Measurements from ENCODE around the gene TBXAS1. TPM values are rescaled to one million over a fixed set of nuclear protein-coding genes. Genes with fewer than 3 reads are reported as not detected.

The TBXAS1 gene
- total and polyA plus RNA-seq, 2 of the 8 experiments (the other 6 are each of a cell fraction or from before 2014, with no cell fraction given) = 0.86 to 2.1 TPM

GRCh38 chr7:139840776-139841175 lies 11.7 kb downstream of the TBXAS1 start:
- no peak overlapping the region for H4K8ac ChIP-seq (ENCODE audit: extremely low read depth, insufficient read depth, low read length)
- DNase-seq (ENCODE audit: low read depth in 1 of 2, low spot score in 2 of 2) (no peak), FAIRE-seq (no peak)
- no peak overlapping the region for H2BK12ac ChIP-seq (ENCODE audit: low read depth, low read length)
- H3K36me3 ChIP-seq (ENCODE audit: control insufficient read depth in 2 of 4, insufficient read depth in 4 of 4, low read length in 3 of 4) = no peaks in the 10 kb centered on the region
- H2BK20ac ChIP-seq (ENCODE audit: low read length) = no peak overlapping the region
- no peak overlapping the region for H3K14ac ChIP-seq (ENCODE audit: insufficient read length)
- H2BK120ac ChIP-seq (replicated peaks; ENCODE audit: low read depth, low read length) = no peak overlapping the region
- 90% methylated on average over 11 of the region's 13 CpGs; no CpG with 5 or more reads in 1 of the 2 experiments for WGBS, 2 experiments (ENCODE audit: extremely low coverage in 1 of 2, insufficient coverage in 1 of 2, insufficient read length in 1 of 2, insufficient replicate concordance in 2 of 2, low coverage in 1 of 2, low lambda C conversion rate in 2 of 2, missing lambda C conversion rate in 1 of 2)
- no peak overlapping the region for H3K18ac ChIP-seq (ENCODE audit: extremely low read depth, low read length)
- no peaks in the 10 kb centered on the region for H3K27me3 ChIP-seq (replicated peaks in 1 of 4; ENCODE audit: control insufficient read depth in 3 of 4, extremely low read depth in 1 of 4, insufficient read depth in 3 of 4, low read length in 3 of 4)
- H3K4me2 ChIP-seq (ENCODE audit: insufficient read depth in 1 of 2, low read depth in 2 of 2, low read length in 2 of 2) = no peak overlapping the region
- H3K27ac ChIP-seq (ENCODE audit: low read depth, low read length) = no peak overlapping the region
- ChIA-PET CTCF (ENCODE audit: partially characterized antibody) (interaction anchor here (0.6 to 2.0 kb wide), 5 partner anchors 10 to 267 kb away, joined by 3 to 6 read pairs (median 3); no protein-coding TSS in a partner anchor), POLR2A (ENCODE audit: partially characterized antibody) (interaction anchor here (1.1 kb wide), 1 partner anchor 11 kb away, joined by 3 read pairs; no protein-coding TSS in a partner anchor)
- H4K20me1 ChIP-seq (replicated peaks in 1 of 2; ENCODE audit: control insufficient read depth in 1 of 2, insufficient read depth in 2 of 2, low read length in 2 of 2) = no peaks in the 10 kb centered on the region
- H3K56ac ChIP-seq (replicated peaks; ENCODE audit: insufficient read length, low read depth, low read length) = no peak overlapping the region
- no peak overlapping the region for H2BK15ac ChIP-seq (ENCODE audit: low read length)
- H3K4me1 ChIP-seq (replicated peaks in 1 of 4; ENCODE audit: control insufficient read depth in 3 of 4, insufficient read depth in 4 of 4, low read length in 3 of 4) = no peaks in the 10 kb centered on the region
- H3K23me2 ChIP-seq (ENCODE audit: low read depth, low read length) = no peaks in the 10 kb centered on the region
- no peak overlapping the region for H3K9ac ChIP-seq (replicated peaks in 1 of 4; ENCODE audit: extremely low read depth in 1 of 4, low read depth in 3 of 4, low read length in 3 of 4)
- H4K5ac ChIP-seq (ENCODE audit: insufficient read length, low read depth, low read length) = no peak overlapping the region
- H3K4me3 ChIP-seq (ENCODE audit: extremely low read depth in 1 of 4, insufficient read depth in 2 of 4, low read depth in 3 of 4, low read length in 4 of 4) = no peak overlapping the region
- no peaks in the 10 kb centered on the region for H3K79me2 ChIP-seq (ENCODE audit: control insufficient read depth in 1 of 2, insufficient read depth in 2 of 2, low read length in 2 of 2)
- no peaks in the 10 kb centered on the region for H3K79me1 ChIP-seq (ENCODE audit: low read depth, low read length)
- H4K91ac ChIP-seq (replicated peaks; ENCODE audit: insufficient read length, low read length) = no peak overlapping the region
- no peak overlapping the region for H3K23ac ChIP-seq (ENCODE audit: insufficient read length)
- no peak overlapping the region for H3K4ac ChIP-seq (replicated peaks; ENCODE audit: insufficient read length, low read depth, low read length)
- no peak overlapping the region for H2AFZ ChIP-seq (ENCODE audit: low read length)
- no peaks in the 10 kb centered on the region for H3K9me3 ChIP-seq (ENCODE audit: insufficient read depth in 2 of 2, low read depth in 1 of 2, low read length in 1 of 2)
- no peak overlapping the region for H2BK5ac ChIP-seq (ENCODE audit: low read depth, low read length)
- H2AK5ac ChIP-seq (ENCODE audit: low read depth, low read length) = no peak overlapping the region
- TF ChIP-seq TBP (IDR thresholded peaks at IDR 0.05; ENCODE audit: low read depth, low read length) = no peak
- no peak for TF ChIP-seq SUZ12 (IDR thresholded peaks at IDR 0.05; ENCODE audit: low read length)
- no peak for TF ChIP-seq TCF12 (IDR thresholded peaks at IDR 0.05; ENCODE audit: low read depth, low read length)
- TF ChIP-seq HDAC2 (IDR thresholded peaks at IDR 0.05; ENCODE audit: borderline replicate concordance in 1 of 2, low read depth in 2 of 2, low read length in 2 of 2) = no peak
- TF ChIP-seq, protein P1, sequence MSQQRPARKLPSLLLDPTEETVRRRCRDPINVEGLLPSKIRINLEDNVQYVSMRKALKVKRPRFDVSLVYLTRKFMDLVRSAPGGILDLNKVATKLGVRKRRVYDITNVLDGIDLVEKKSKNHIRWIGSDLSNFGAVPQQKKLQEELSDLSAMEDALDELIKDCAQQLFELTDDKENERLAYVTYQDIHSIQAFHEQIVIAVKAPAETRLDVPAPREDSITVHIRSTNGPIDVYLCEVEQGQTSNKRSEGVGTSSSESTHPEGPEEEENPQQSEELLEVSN (IDR thresholded peaks at IDR 0.05) = no peak
- no peak for TF ChIP-seq ATF2 (IDR thresholded peaks at IDR 0.05; ENCODE audit: low read length)
- no peak for TF ChIP-seq CHD2 (IDR thresholded peaks at IDR 0.05; ENCODE audit: low read length)
- TF ChIP-seq SRF (IDR thresholded peaks at IDR 0.05; ENCODE audit: low read depth, low read length) = no peak
- TF ChIP-seq EZH2 (IDR thresholded peaks at IDR 0.05; ENCODE audit: low read depth, low read length, severe bottlenecking) = no peak
- TF ChIP-seq PHF8 (conservative IDR thresholded peaks at IDR 0.05; ENCODE audit: low read depth, low read length) = no peak
- TF ChIP-seq ASH2L (IDR thresholded peaks at IDR 0.05; ENCODE audit: low read length) = no peak
- no peak for TF ChIP-seq RFX5 (IDR thresholded peaks at IDR 0.05; ENCODE audit: borderline replicate concordance, low read depth, low read length)

Data from H1 (cell line).